Lower leg skin (tissue), 4 donors: ENCODE results near the gene MYO18B. TPM values are rescaled to one million over a fixed set of nuclear protein-coding genes. Genes with fewer than 3 reads are reported as not detected.

Experiments
- DNase-seq, 2 donors: peaks; one replicate each; pipeline ENCODE4 v3.0.0-alpha.2; 2019; ENCODE audit warnings: low spot score in 2 of 2
- H3K4me3 ChIP-seq: fragments of 200-600 bp; sonication (generic); 2 replicates; pipeline ENCODE4 v1.5.1; 2017; ENCODE audit warnings: mild to moderate bottlenecking, low read depth; ENCODE audit not compliant: poor library complexity, severe bottlenecking
- POLR2A ChIP-seq, 2 donors: fragments of 450-650 bp; IDR thresholded peaks; one replicate each; pipeline ENCODE4 v1.6.1; 2016 to 2017; ENCODE audit warnings: antibody characterized with exemption in 2 of 2, mild to moderate bottlenecking in 1 of 2, moderate library complexity in 1 of 2
- WGBS, 2 donors: methylation state at CpG; one replicate each; pipeline ENCODE4 v1.1.5; 2018; 5-methylcytosine and 5-hydroxymethylcytosine counted together
- intact Hi-C: fragments of 100-400 bp; cut with DNase I; formaldehyde crosslinking; loops from one replicate; pipeline ENCODE4 v1.15.0; 2023; ENCODE audit warnings: low total_unique reads
- total RNA-seq, 4 donors: library from RNA; depleted of rRNA; stranded (reverse); fragments of >200 nt; gene quantifications; one replicate each; pipeline ENCODE4 v1.1.0, GENCODE V29; 2016
- TF ChIP-seq, protein P1 (sequence below), 3 donors: fragments of 450-650 bp; IDR thresholded peaks; one replicate each; pipeline ENCODE4 v1.5.1; 2016; ENCODE audit warnings: antibody characterized with exemption in 3 of 3, mild to moderate bottlenecking in 3 of 3, moderate library complexity in 2 of 3

Gene MYO18B
- total RNA-seq, 4 donors from 2014 or later = 1.5 to 3.4 TPM; not detected in 2

DNA sequence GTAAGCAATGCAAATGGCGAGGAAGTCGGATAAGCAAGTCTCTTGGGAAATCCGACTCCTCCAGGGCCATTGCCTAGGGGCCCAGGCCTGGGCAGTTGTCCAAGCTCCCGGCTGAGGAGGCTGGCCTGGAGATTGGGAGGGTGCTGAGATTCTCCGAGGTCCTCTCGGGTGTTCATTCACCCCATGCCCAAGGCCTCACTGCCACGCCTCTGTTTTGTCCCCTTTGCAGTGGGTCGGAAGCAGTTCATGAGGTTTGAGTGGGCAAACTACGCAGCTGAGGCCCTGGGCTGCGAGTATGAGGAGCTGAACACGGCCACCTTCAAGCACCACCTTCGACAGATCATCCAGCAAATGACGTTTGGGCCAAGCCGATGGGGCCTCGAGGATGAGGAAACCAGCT, 81.3 kb downstream of the MYO18B start:
- WGBS, 2 donors = 72 to 84% methylated on average over 15 of the region's 15 CpGs
- no peak overlapping the region for H3K4me3 ChIP-seq
- intact Hi-C loops = no loop called here
- no peak for TF ChIP-seq POLR2A (IDR thresholded peaks at IDR 0.05)
- TF ChIP-seq, protein P1, sequence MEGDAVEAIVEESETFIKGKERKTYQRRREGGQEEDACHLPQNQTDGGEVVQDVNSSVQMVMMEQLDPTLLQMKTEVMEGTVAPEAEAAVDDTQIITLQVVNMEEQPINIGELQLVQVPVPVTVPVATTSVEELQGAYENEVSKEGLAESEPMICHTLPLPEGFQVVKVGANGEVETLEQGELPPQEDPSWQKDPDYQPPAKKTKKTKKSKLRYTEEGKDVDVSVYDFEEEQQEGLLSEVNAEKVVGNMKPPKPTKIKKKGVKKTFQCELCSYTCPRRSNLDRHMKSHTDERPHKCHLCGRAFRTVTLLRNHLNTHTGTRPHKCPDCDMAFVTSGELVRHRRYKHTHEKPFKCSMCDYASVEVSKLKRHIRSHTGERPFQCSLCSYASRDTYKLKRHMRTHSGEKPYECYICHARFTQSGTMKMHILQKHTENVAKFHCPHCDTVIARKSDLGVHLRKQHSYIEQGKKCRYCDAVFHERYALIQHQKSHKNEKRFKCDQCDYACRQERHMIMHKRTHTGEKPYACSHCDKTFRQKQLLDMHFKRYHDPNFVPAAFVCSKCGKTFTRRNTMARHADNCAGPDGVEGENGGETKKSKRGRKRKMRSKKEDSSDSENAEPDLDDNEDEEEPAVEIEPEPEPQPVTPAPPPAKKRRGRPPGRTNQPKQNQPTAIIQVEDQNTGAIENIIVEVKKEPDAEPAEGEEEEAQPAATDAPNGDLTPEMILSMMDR (IDR thresholded peaks at IDR 0.05) = no peak
- no peak for DNase-seq

DNA sequence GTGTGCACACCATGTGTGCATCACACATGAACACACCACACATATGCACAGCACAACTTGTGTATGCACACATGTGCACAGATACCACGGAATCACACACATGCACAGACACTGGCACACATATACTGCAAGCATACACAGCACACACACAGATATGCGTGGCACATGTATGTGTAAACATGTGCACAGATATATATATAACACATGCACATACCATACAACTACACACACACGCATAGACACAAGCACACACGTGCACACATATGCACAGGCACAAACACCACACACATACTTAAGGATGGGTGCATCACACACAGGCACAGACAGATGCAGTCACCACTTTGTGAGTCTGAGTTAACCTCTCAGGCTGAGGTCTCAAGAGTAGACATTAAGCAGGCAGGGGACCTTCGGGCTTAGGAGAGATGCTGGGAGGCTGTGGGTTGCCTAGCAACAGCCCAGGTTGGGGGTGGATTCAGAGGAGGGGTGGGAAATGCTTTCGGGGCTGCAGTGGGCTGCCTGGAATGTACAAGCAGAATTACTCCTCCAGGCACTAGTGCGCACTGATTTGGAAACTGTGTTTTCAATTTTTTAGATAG, 82.9 kb downstream of the MYO18B start:
- DNase-seq = no peak
- 53 to 59% methylated on average over 6 to 7 of the region's 7 CpGs for WGBS, 2 donors
- intact Hi-C loops = no loop called here
- TF ChIP-seq, protein P1 (IDR thresholded peaks at IDR 0.05) = no peak
- TF ChIP-seq POLR2A (IDR thresholded peaks at IDR 0.05) = no peak
- no peak overlapping the region for H3K4me3 ChIP-seq

DNA sequence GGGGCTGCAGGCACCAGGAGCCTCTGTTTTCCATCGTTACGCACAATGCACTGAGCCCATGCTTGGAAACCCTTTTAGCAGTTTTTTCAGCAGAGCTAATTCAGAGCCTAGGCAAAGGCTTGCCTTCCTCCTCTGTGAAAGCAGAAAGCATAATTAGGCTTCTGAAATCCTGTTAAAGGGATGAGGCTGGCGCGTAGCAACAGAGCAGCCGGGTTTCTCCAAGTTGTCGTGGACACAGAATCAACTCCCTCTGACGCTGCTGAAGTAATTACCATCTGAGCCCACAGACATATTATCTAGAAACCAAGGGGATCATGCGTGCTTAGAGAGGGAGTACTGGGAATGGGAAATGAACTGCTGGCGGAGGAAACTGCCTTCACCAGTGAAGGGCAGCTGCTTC, 85.4 kb downstream of the MYO18B start:
- intact Hi-C loops = no loop called here
- no peak overlapping the region for H3K4me3 ChIP-seq
- TF ChIP-seq, protein P1 (IDR thresholded peaks at IDR 0.05) = no peak
- no peak for TF ChIP-seq POLR2A (IDR thresholded peaks at IDR 0.05)
- 79 to 80% methylated on average over 9 of the region's 9 CpGs for WGBS, 2 donors
- no peak for DNase-seq

DNA sequence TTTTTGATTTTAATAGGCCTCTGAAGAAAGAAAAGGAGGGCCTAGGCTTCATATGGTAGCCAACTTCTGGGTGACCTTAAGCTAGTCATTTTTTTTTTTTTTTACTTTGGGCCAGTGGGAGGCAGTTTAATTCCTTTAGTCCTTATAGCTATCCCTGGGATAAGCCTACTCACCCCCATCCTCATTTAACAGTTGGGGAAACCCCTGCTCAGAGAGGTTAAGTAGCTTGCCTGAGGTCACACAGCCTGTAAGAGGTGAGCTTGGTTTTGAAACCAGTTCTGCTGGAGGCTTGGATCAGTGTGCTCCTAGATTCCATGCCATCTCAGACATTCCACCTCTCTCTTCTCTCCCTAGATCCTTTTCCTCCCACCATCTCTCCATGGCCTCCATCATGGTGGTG, 86.4 kb downstream of the MYO18B start:
- no peak overlapping the region for H3K4me3 ChIP-seq
- no peak for DNase-seq
- intact Hi-C loops = no loop called here
- no peak for TF ChIP-seq POLR2A (IDR thresholded peaks at IDR 0.05)
- TF ChIP-seq, protein P1 (IDR thresholded peaks at IDR 0.05) = no peak

DNA sequence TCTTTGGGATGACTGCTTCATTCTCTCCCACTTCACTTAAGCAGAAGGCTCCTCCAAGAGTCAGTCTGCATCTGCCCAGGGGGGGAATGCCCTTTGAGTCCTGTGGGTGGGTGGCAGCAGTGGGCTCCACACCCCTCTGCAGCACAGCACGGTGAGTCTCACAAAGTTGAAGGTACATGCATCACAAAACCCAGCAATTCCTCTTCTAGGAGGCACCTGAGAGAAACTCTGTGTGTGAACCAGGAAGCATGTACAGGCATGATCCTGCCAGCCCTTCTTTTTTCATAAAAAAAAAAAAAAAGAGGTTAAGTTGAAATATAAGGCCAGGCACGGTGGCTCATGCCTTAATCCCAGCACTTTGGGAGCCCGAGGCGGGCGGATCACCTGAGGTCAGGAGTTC, 87.2 kb downstream of the MYO18B start:
- DNase-seq = no peak
- WGBS, 2 donors = 54 to 56% methylated on average over 5 of the region's 5 CpGs
- intact Hi-C loops = no loop called here
- TF ChIP-seq POLR2A (IDR thresholded peaks at IDR 0.05) = no peak
- TF ChIP-seq, protein P1 (IDR thresholded peaks at IDR 0.05) = no peak
- H3K4me3 ChIP-seq = no peak overlapping the region
